ENCODE results near the gene ACP7.
A peak's percentile ranks its signal among the peaks of the same experiment; 100 is the strongest.

ACP7 gene

DNA sequence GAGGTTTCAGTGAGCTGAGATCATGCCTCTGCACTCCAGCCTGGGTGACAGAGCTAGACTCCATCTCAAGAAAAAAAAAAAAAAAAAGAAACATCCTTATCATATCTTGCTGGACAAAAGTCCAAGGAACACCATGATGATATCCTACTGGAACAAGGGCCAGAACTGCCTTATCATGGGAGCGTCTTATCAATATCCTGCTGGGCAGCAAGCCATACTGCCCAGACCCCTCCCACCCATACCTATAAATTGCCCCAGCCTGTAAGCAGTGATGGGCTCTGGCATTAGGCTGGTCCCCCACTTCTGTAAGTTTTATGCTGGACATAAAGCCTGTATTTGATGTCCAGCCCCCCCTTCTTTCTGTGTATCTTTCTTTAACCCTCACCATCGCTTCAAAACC, 37.1 kb upstream of the ACP7 start:
- H3K4me3 ChIP-seq (ENCODE audit: low read length): no peak overlapping the region
- no peak for DNase-seq (ENCODE audit: low read depth)
- TF ChIP-seq, protein P1, sequence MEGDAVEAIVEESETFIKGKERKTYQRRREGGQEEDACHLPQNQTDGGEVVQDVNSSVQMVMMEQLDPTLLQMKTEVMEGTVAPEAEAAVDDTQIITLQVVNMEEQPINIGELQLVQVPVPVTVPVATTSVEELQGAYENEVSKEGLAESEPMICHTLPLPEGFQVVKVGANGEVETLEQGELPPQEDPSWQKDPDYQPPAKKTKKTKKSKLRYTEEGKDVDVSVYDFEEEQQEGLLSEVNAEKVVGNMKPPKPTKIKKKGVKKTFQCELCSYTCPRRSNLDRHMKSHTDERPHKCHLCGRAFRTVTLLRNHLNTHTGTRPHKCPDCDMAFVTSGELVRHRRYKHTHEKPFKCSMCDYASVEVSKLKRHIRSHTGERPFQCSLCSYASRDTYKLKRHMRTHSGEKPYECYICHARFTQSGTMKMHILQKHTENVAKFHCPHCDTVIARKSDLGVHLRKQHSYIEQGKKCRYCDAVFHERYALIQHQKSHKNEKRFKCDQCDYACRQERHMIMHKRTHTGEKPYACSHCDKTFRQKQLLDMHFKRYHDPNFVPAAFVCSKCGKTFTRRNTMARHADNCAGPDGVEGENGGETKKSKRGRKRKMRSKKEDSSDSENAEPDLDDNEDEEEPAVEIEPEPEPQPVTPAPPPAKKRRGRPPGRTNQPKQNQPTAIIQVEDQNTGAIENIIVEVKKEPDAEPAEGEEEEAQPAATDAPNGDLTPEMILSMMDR (conservative IDR thresholded peaks at IDR 0.05; ENCODE audit: low read depth, low read length): no peak

DNA sequence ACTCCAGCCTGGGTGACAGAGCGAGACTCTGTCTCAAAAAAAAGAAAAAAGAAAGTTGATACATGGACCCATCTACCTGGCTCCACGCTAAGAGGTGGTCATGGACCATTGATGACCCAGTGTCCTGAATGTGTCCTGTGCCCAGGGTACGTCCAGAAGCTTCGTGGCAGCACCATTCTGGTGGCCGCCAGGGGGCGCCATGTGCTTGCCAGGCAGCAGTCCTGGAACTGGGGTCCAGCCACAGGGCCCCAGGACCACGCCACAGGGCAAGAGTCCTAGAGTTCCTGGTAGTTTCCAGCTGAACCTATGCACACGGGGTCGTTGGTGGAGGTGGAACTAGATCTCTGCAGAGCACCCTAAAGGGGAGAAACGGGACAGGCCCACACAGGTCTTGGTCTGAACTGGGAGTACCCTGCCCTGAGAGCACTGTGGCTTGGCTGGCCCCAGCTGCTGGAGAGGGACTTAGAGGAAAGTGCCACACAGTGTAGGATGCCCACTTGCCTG, 31.9 kb upstream of the ACP7 start:
- no peak overlapping the region for H3K4me3 ChIP-seq (ENCODE audit: low read length)
- TF ChIP-seq, protein P1 (conservative IDR thresholded peaks at IDR 0.05; ENCODE audit: low read depth, low read length): peak; percentile 94
- DNase-seq (ENCODE audit: low read depth): no peak

DNA sequence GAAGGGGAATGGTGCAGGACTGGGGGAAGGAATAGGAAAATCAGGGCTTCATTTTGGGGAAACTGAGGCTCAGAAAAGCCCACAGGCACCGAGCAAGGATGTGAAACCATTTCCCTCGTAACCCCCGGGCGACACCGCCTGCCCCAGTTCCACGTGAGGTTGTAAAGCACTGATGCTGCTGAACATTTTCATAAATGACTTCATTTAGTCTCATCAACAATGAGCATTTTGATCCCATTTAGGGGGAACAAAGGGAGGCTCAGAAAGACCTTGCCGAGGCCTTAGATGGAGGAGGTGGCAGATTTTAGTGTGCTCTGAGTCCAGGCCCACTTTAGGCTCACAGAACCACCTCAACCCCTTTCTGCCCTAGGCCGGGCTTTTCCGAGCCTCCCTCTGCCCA, 31.3 kb upstream of the ACP7 start:
- H3K4me3 ChIP-seq (ENCODE audit: low read length): no peak overlapping the region
- DNase-seq (ENCODE audit: low read depth): no peak
- TF ChIP-seq, protein P1 (conservative IDR thresholded peaks at IDR 0.05; ENCODE audit: low read depth, low read length): no peak

DNA sequence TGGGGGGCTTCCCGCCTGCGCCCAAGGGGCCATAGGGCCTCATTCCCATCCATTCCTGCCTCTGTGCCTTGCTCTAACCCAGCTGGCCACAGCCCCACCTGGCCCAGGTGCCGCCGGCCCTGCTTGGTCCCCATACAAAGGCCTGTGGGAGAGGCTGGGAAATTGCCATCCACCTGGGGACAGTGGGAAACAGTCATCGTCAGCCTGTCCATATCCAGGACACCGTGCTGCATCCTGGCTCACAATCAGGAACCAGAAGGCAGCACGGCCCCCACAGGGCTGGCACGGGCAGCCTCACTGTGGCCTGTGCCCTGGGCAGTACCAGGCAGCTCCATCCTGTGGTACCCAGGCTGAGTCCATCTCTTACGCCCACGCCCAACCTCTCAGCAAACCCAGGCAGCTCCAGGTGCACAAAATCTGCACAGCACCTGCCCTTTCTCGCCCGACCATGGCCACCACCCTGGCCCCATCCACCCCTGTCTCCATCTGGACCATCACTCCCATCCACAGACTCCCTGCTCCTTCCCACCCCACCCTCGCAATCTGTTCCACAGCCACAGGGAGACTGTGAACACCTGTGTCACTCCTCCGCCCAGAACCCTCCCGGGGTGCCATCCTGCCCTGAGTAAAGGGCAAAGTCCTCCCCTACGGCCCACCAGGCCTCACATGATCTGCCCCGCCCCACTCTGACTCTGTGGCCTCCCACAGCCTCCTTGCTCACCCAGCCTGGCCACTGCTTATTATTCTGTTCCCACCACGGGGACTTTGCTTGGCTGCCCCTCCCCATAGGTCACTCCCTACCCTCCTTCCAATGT, 30.7 kb upstream of the ACP7 start:
- no peak overlapping the region for H3K4me3 ChIP-seq (ENCODE audit: low read length)
- TF ChIP-seq, protein P1 (conservative IDR thresholded peaks at IDR 0.05; ENCODE audit: low read depth, low read length): no peak
- DNase-seq (ENCODE audit: low read depth): no peak

DNA sequence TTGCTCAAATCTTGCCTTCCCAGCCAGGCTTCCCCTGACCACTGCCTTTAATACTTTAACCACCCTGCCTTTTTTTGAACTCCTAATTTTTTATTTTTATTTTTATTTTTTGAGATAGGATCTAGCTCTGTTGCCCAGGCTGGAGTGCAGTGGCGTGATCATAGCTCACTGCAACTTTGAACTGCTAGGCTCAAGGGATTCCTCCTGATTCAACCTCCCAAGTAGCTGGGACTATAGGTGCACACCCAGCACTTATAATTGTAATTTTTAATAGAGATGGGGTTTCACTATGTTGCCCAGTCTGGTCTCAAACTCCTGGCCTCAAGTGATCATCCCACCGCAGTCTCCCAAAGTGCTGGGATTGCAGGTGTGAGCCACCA, 30.1 kb upstream of the ACP7 start:
- TF ChIP-seq, protein P1 (conservative IDR thresholded peaks at IDR 0.05; ENCODE audit: low read depth, low read length): no peak
- no peak for DNase-seq (ENCODE audit: low read depth)
- no peak overlapping the region for H3K4me3 ChIP-seq (ENCODE audit: low read length)

DNA sequence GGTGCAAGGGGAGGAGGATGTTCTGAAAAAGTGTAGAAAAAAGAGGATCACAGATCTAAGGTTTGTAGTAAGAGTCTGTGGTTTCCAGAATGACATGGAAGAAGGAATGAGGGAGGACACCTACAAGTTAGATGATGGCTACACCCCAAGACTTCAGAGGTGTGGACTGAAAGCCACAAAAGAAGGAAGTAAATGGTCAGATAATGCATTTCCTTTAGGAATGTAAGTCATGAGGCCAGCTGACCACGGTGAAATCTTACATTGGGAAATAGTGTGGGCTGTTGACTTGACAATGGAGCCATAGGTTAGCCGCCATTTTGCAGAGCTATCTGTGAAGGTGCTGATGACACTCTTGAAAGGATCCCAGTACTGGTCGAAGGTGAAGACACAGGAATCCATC, 26.6 kb upstream of the ACP7 start:
- no peak for DNase-seq (ENCODE audit: low read depth)
- H3K4me3 ChIP-seq (ENCODE audit: low read length): no peak overlapping the region
- TF ChIP-seq, protein P1 (conservative IDR thresholded peaks at IDR 0.05; ENCODE audit: low read depth, low read length): no peak

DNA sequence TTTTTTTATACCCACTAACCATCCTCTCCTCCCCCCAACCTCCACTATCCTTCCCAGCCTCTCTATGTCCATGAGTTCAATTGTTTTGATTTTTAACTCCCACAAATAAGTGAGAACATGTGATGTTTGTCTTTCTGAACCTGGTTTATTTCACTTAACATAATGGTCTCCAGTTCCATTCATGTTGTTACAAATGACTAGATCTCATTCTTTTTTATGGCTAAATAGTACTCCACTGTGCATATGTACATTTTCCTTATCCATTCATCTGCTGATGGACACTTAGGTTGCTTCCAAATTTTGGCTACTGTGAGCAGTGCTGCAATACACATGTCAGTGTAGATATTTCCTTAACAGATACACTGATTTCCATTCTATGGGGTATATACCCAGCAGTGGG, 24.9 kb upstream of the ACP7 start:
- TF ChIP-seq, protein P1 (conservative IDR thresholded peaks at IDR 0.05; ENCODE audit: low read depth, low read length): no peak
- DNase-seq (ENCODE audit: low read depth): no peak
- H3K4me3 ChIP-seq (ENCODE audit: low read length): no peak overlapping the region

Data from retinal pigment epithelial cell (primary cell).